NCI-H146 treated with DMSO at 0.1 percent for 48 hours (cell line): ENCODE results near the gene TRIM65.
"Not testable (repeated sequence)": the region's sequence is repeated elsewhere in the genome, so short reads cannot be mapped to it uniquely, and the experiment has no call there.

Experiments used
- DNase-seq: peaks from one replicate; lab custom pipeline; 2025; ENCODE audit not compliant: unreplicated experiment; lab: John Stamatoyannopoulos, UW

The TRIM65 gene

GRCh38 chr17:75854101-75854748 lies 42.5 kb downstream of the TRIM65 start:
- DNase-seq: no peak

DNA sequence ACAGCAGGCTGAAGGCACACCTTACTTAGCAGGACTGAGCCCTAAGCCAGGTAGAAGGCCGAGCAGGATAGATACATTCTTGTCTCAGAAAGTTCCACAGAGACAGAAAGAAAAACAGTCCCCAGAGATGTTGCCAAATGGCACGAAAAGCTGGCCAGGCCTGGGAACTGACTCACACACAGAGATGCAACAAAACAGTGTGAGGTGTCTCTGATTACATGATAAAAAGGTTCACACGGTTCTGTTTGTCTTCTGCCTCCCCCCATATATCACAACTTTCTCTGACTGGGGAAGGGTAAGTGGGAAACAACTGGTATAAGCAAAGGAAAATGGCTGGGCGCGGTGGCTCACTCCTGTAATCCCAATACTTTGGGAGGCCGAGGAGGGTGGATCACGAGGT lies 43.3 kb downstream of the TRIM65 start:
- DNase-seq: no peak

- not testable (repeated sequence) for DNase-seq
These were observed 45.1 kb downstream of the TRIM65 start for GRCh38 chr17:75851693-75851991.

DNA sequence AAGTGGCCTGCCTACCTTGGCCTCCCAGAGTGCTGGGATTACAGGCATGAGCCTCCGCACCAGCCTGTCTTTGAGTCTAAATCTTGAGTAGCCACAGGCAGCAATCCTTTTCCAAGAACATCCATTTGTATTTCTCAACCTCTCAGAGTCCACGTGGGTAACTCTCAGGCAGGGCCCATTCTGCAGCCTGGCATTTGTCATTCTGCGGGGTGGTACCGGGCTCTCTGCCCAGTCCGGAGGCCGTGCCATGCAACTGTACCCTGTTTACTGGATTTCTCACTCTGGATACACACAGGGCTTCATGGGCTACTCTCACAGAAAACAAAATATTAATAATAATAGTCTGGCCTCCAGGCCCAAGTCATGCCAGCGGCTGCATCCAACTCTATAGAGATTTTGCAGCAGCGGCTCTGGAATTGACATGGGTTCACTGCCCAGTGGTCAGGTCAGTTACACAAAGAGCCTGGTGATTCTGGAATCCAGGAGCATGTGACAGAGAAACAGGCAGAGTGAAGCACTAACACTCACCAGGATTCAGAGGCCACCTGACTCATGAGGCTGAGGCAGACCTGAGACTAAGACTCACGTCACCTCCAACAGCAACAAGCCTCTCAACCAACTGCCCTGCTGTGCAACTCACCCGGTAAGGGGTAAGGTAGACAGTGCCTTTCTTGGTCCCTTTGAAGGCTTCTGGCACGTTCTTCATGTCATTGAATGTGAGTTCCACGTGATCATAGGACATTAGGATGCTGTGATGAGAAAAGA lies 45.6 kb downstream of the TRIM65 start:
- DNase-seq: no peak

GRCh38 chr17:75849724-75850123 lies 47.0 kb downstream of the TRIM65 start:
- DNase-seq: no peak

DNA sequence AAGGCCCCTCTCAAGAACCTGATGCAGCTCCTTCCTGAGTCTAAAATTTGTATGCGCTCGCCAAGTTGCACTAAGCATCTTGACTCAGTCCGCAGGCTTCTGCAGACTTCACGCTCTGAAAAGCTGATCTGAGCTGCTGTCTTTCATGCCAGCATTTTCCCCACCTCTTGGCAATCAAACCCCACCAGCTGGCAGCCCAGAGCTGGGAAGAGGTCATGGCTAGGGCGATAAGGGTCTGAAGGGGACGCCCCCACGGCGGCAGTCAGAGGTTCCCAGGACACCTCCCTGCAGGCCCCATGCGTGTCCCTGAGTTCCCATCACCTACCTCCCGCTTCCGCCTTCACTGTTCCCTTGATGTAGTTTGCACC lies 47.5 kb downstream of the TRIM65 start:
- DNase-seq: no peak

DNA sequence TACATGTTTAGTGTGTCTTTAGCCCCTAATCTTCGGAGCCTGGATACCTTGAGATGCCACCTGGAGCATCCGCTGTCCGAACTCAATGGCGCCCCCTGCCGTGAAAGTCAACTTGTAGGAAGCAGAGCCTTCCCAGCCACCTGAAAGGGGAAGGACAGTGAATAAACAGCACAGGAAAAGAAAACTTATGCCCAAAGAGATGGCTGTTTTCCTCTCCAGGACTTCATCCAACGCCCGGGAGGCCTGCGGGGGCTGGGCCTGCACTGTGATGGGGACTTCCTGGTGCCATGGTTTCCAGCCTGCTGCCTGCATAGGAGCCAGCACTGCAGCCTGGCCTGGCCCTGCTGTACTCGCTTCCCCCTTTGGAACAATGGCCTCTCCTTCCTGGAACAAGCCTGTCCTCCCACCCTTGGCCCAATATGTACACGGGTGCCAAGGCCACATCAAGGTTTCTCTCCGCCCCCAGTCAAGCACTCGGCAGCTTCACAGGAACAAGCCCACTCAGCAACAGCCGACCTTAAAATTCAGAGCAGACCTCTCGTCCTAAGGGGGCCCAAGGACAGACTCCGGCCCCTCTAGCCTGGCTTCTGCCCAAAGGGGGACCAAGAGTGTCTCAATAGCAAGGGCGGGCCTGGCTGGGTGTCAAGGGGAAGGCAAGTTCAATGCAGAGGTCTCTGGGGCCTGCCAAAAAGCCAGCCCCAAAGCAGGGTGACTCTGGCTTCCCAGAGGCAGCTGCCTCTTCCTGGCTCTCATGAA lies 48.0 kb downstream of the TRIM65 start:
- DNase-seq: no peak

- no peak for DNase-seq
These were observed 48.9 kb downstream of the TRIM65 start for GRCh38 chr17:75847614-75848522.

DNA sequence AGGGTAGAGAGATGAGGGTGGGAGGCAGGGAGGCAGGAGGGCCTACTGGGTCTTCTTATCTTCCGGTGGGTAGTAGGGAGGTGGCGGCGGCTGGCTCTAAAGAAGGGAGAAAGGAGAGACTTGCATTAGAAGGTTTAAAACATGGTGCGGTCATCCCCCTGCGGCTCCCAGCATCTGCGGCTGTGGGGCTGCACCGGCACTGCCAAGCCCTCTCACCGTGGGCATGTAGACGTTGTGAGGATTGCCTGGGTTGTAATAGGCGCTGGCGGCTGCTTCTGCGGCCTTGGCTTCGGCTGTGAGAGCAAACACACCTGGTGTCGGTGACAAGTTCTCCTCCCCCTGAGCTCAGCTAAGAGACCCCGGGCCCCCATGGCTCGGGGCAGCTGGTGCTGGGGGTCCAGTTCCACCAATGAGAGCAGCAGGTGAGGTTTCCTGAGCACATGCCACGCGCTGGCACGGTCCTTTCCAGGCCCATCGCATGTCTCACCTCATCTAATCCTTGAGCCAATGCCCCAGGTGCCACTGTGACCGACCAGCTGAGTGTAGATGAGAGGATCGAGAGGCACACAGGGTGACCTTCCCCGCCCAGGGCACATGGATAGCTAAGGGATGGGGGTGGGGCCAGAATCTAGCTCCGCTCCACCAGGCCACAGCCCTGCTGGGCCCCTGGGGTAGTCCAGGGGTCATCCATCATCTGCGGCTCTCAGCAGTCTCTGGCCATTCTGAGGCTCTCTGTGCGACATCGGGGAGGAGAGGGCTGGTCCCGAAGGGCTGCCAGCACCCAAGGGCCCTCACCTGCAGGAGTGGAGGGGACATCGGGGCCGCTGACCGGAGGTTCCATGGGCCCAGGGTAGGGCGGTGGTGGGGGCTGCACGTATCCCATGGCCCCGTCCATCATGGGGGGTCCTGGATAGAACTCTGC lies 49.8 kb downstream of the TRIM65 start:
- no peak for DNase-seq

GRCh38 chr17:75845933-75846691 lies 50.6 kb downstream of the TRIM65 start:
- DNase-seq: no peak

- DNase-seq: no peak
These were observed 51.6 kb downstream of the TRIM65 start for GRCh38 chr17:75845058-75845711.

DNA sequence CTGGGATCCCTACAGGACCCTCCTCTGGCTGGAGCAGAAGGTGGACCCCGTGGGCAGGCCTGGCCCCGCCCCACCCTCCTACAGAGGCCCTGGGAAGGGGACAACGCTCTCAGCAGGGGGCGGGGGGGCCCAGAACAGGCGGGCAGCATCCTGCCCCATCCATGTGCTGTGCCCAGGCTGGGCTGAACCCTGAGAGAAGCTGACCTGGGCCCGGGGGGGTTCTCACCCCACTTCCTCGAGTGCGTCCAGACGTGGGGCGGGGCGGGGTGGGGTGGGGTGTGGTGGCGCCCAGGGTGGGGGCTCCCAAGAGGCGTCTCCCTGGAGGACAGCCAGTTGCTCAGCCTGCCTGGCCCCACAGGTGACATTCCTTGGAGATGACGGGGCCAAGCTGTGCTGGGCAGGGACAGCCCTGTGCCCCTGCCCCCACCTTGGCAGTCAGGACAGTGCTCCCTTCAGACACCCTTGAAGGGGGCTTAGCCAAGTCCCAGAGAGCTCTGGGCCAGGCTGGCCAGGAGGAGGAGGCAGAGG lies 52.2 kb downstream of the TRIM65 start:
- DNase-seq: no peak

- DNase-seq: no peak
These were observed 52.9 kb downstream of the TRIM65 start, which contains the start of gene UNC13D for GRCh38 chr17:75843577-75844529. UNC13D (minus strand) TSS chr17:75844404; CDS start chr17:75844337, 67 bp downstream.

DNA sequence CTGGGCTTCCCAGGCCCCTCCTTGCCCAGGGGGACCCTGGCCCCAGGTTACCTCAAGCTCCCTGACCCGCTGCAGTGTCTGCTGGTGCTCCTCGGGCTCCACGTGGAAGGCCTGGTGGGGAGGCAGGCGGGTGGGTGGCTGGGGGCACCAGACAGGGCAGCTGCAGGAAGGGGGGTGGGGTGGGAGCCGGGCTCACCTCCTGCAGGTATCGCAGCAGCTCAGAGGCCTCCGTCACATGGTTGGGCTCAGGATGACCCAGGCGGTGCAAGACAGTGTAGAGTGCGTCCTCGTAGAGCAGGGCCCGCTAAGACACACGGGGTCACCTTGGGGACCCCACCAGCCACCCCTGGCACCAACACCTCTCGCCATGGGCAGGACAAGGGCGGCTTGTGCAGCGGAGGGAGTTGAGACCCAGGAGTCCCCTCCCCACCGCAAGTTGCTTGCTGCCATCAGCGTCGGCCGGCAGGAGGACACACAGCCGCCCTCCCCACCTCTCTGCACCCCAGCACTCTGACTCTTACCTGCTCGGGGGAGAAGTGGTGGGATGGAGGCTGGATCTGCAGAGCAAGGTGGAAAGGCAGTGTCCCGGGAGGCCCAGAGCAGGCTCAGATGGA lies 53.7 kb downstream of the TRIM65 start:
- no peak for DNase-seq

- DNase-seq: no peak
These were observed 54.3 kb downstream of the TRIM65 start for GRCh38 chr17:75842411-75842810.

- no peak for DNase-seq
These were observed 56.0 kb downstream of the TRIM65 start for GRCh38 chr17:75840799-75841164.
